PC-3 (cell line): Measurements from ENCODE around the gene TAOK3.

ENCODE experiments used
- CTCF ChIP-seq: fragments of 300-600 bp; sonication (generic); conservative IDR thresholded peaks from 2 replicates; pipeline ENCODE4 v1.5.1; 2017; ENCODE audit warnings: antibody characterized with exemption, low read depth, mild to moderate bottlenecking, low read length
- EZH2 ChIP-seq: fragments of 300-600 bp; sonication (generic); IDR thresholded peaks from one replicate; pipeline ENCODE4 v1.6.1; 2017; ENCODE audit warnings: antibody characterized with exemption, mild to moderate bottlenecking, low read length; ENCODE audit not compliant: unreplicated experiment

DNA sequence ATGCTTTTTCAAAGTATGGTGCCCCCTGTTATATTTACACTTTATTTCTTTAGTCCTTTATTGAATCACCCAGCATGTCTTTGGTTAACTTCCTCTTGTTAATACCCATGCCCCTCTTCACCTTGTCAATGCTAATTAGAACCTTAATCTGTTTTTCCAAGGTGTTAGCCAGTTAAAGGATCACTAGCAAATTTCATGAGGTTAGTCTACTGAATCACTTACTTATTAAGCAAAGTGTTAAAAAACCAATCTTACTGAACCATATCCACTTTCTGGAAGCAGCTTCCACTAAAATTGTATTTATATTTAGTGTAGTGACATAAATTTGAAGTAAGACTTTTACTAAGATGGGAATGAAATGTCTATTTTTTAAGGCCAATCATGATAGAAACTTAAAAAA is 27.9 kb downstream of the TAOK3 start:
- TF ChIP-seq CTCF (no peak), EZH2 (no peak)
